Retinal pigment epithelial cell (primary cell): ENCODE measurements around the gene NR2C2.
A peak's percentile ranks its signal among the peaks of the same experiment; 100 is the strongest.

Source experiments
- DNase-seq: peaks from one replicate; pipeline ENCODE4 v3.0.0-alpha.2; 2010; ENCODE audit warnings: low read depth
- H3K4me3 ChIP-seq: 2 replicates; pipeline ENCODE4 v1.5.1; 2011; ENCODE audit warnings: mild to moderate bottlenecking, low read length, control low read depth, moderate library complexity
- CTCF ChIP-seq: conservative IDR thresholded peaks from 2 replicates; pipeline ENCODE4 v1.5.1; 2011; ENCODE audit warnings: low read depth, low read length, control low read depth, inconsistent platforms

NR2C2 gene

GRCh38 chr3:14914779-14915117 lies 32.6 kb upstream of the NR2C2 start:
- no peak for DNase-seq
- no peak overlapping the region for H3K4me3 ChIP-seq
- no peak for TF ChIP-seq CTCF

- no peak for DNase-seq
- no peak overlapping the region for H3K4me3 ChIP-seq
- TF ChIP-seq CTCF, result no peak
These were observed 31.7 kb upstream of the NR2C2 start for GRCh38 chr3:14915636-14916222.

- no peak for DNase-seq
- H3K4me3 ChIP-seq, result no peak overlapping the region
- no peak for TF ChIP-seq CTCF
These were observed 29.0 kb upstream of the NR2C2 start for GRCh38 chr3:14918356-14918860.

GRCh38 chr3:14920536-14920935 lies 26.8 kb upstream of the NR2C2 start:
- no peak overlapping the region for H3K4me3 ChIP-seq
- no peak for TF ChIP-seq CTCF

GRCh38 chr3:14921034-14921616 lies 26.3 kb upstream of the NR2C2 start:
- no peak overlapping the region for H3K4me3 ChIP-seq
- peak; percentile 91 for TF ChIP-seq CTCF
- peak; percentile 38 for DNase-seq

More at GRCh38 chr3:14920536-14920935, 26.8 kb upstream of the NR2C2 start:
- DNase-seq, result no peak

- DNase-seq, result no peak
- H3K4me3 ChIP-seq, result no peak overlapping the region
- no peak for TF ChIP-seq CTCF
These were observed 25.3 kb upstream of the NR2C2 start for GRCh38 chr3:14921811-14922705.
